ENCODE measurements around the gene KRTAP4-8.
"Not testable (repeated sequence)": the region's sequence is repeated elsewhere in the genome, so short reads cannot be mapped to it uniquely, and the experiment has no call there.

KRTAP4-8 gene

GRCh38 chr17:41096055-41096454 is 1.9 kb downstream of the KRTAP4-8 start:
- H3K4me1 Mint-ChIP-seq (ENCODE audit: low read depth): peaks cover 9% of the 10 kb centered on the region
- H3K4me3 Mint-ChIP-seq: no peak overlapping the region
- H3K27ac Mint-ChIP-seq: no peak overlapping the region
- no peaks in the 10 kb centered on the region for H3K9me3 Mint-ChIP-seq (ENCODE audit: low read depth)
- H3K36me3 Mint-ChIP-seq: peaks cover 2% of the 10 kb centered on the region
- peaks cover 7% of the 10 kb centered on the region for H3K27me3 Mint-ChIP-seq

DNA sequence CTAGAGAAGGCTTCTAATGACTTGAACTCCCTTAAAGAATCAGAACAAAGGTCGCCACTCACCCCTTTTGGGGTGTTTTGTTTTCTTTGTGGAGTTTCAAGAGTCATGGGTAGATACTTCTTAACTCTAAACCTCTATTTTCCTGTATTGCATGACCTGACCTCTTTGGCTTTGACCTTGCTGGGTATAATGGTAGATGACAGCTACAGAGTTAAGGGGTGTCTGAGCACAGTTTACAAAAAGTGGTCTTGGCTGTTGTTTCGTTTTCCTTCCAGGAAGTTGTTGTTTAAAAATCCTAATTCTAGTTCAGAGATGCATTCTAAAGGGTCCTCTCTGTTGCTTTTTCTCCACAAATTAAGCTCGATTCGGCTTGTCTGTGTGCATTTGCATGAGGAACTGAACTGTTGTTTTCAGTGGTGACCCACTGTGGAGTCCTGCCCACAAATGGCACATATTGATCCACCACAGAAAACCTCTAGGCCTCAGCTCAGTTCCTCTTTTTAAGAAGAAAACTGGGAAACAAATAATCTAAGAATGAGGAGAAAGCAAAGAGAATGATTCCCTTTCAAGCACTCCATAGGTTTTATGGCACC is 9.1 kb downstream of the KRTAP4-8 start:
- not testable (repeated sequence) for H3K4me1 Mint-ChIP-seq (ENCODE audit: low read depth); H3K9me3 Mint-ChIP-seq (ENCODE audit: low read depth); H3K27ac Mint-ChIP-seq; H3K36me3 Mint-ChIP-seq; H3K27me3 Mint-ChIP-seq; H3K4me3 Mint-ChIP-seq

DNA sequence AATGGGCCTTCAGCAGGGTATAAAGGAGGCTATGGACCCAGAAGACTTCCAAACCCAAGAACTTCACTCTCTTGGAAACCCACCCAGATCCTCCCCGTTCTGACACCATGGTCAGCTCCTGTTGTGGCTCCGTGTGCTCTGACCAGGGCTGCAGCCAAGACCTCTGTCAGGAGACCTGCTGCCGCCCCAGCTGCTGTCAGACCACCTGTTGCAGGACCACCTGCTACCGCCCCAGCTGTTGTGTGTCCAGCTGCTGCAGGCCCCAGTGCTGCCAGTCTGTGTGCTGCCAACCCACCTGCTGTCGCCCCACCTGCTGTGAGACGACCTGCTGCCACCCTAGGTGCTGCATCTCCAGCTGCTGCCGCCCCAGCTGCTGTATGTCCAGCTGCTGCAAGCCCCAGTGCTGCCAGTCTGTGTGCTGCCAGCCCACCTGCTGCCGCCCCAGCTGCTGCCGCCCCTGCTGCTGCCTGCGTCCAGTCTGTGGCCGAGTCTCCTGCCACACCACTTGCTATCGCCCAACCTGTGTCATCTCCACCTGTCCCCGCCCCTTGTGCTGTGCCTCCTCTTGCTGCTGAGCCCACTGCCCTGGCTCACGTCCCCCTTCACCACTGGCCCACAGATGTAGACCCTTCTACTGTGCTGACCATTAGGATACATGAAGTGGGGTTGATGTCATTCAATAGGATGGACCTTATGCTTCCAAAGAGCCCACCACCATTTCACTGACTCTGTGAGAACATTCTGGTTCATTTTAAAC is 13.7 kb downstream of the KRTAP4-8 start, which contains the start of gene KRTAP4-7:
Gene KRTAP4-7, plus strand, starts transcription at position 51 of the 757 bp plus-strand sequence. Its CDS starts 57 bp downstream, at position 108.
- H3K36me3 Mint-ChIP-seq; H3K4me3 Mint-ChIP-seq; H3K4me1 Mint-ChIP-seq (ENCODE audit: low read depth); H3K9me3 Mint-ChIP-seq (ENCODE audit: low read depth); H3K27ac Mint-ChIP-seq; H3K27me3 Mint-ChIP-seq: not testable (repeated sequence)

- not testable (repeated sequence) for H3K4me1 Mint-ChIP-seq (ENCODE audit: low read depth); H3K27me3 Mint-ChIP-seq; H3K36me3 Mint-ChIP-seq; H3K27ac Mint-ChIP-seq; H3K9me3 Mint-ChIP-seq (ENCODE audit: low read depth); H3K4me3 Mint-ChIP-seq
Measured at GRCh38 chr17:41083427-41083826, 14.5 kb downstream of the KRTAP4-8 start.

DNA sequence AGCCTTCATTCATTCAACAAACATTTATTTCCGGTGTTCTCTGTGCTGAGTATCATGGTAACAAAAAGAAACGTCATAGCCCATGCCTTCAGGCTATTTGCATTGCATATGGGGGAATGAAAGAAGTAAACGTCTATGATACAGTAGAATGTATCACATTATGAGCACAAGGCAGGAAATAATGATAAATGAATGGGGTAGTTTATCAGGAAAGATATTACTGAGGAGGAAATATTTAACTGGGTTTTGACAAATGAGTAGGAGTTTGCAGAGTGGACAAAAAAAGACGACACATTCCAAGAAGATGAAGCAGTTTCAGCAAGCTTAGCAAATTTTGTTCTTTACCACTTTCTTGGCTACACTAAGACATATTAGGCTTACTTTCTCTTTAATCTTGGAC is 15.3 kb downstream of the KRTAP4-8 start:
- no peak overlapping the region for H3K4me3 Mint-ChIP-seq
- H3K36me3 Mint-ChIP-seq: no peaks in the 10 kb centered on the region
- peaks cover 8% of the 10 kb centered on the region for H3K27me3 Mint-ChIP-seq
- no peak overlapping the region for H3K27ac Mint-ChIP-seq
- H3K4me1 Mint-ChIP-seq (ENCODE audit: low read depth): no peaks in the 10 kb centered on the region
- peaks cover 5% of the 10 kb centered on the region for H3K9me3 Mint-ChIP-seq (ENCODE audit: low read depth)

GRCh38 chr17:41076788-41077187 is 21.2 kb downstream of the KRTAP4-8 start:
- Mint-ChIP-seq H3K27me3 (peaks cover 17% of the 10 kb centered on the region), H3K4me1 (ENCODE audit: low read depth) (no peaks in the 10 kb centered on the region), H3K9me3 (ENCODE audit: low read depth) (no peaks in the 10 kb centered on the region), H3K36me3 (no peaks in the 10 kb centered on the region), H3K4me3 (no peak overlapping the region), H3K27ac (no peak overlapping the region)

- no peak overlapping the region for H3K27ac Mint-ChIP-seq
- no peaks in the 10 kb centered on the region for H3K9me3 Mint-ChIP-seq (ENCODE audit: low read depth)
Measured at GRCh38 chr17:41073676-41074075, 24.3 kb downstream of the KRTAP4-8 start.

DNA sequence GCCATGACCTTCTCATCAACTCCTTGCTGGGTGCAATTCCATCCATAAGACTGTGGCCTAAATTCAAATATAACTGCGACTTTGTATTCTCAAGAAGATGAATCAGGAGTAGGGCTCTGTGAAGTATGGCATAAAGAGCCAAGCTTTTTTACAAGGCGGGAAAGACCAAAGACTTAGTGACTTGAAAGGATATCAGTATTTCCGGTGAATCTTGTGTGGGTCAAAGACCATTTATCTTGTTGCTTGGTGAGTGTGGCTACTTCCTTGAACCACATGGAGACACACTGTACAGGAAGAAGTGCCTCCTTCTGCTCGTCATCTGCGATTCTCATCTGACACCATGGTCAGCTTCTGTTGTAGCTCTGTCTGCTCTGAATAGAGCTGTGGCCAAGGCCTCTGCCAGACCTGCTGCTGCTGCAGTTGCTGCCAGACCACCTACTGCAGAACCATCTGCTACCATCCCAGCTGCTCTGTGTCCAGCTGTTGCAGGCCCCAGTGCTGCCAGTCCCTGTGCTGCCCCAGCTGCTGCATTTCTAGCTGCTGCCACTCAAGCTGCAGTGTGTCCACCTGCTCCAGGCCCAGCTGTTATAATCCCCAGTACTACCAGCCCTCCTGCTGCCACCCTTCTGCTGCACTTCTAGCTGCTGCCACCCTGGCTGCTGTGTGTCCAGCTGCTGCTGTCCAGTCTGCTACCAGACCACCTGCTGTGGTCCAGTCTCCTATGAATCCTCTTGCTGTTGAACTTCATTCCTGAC is 26.2 kb downstream of the KRTAP4-8 start:
- Mint-ChIP-seq H3K36me3 (no peaks in the 10 kb centered on the region), H3K27ac (no peak overlapping the region), H3K9me3 (ENCODE audit: low read depth) (no peaks in the 10 kb centered on the region), H3K27me3 (peaks cover 8% of the 10 kb centered on the region), H3K4me1 (ENCODE audit: low read depth) (peaks cover 2% of the 10 kb centered on the region), H3K4me3 (no peak overlapping the region)

More at GRCh38 chr17:41073676-41074075, 24.3 kb downstream of the KRTAP4-8 start:
- peaks cover 12% of the 10 kb centered on the region for H3K27me3 Mint-ChIP-seq
- no peak overlapping the region for H3K4me3 Mint-ChIP-seq
- no peaks in the 10 kb centered on the region for H3K36me3 Mint-ChIP-seq
- no peaks in the 10 kb centered on the region for H3K4me1 Mint-ChIP-seq (ENCODE audit: low read depth)

DNA sequence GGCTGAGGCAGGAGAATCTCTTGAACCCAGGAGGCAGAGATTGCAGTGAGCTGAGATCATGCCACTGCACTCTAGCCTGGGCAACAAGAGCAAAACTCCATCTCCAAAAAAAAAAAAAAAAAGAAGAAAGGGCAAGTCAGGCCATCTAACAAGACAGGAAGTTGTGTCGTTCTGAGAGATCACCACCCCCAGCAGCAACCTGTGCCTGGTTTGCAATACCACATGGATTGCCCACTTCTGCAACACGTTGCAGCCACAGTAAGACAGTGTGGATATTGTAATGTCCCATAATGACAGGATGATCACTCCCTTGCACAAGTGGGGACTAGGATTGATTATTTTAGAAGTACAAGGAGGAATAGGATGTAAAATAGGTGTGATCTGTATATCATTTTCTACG is 28.9 kb downstream of the KRTAP4-8 start:
- Mint-ChIP-seq H3K4me3 (no peak overlapping the region), H3K27me3 (no peaks in the 10 kb centered on the region), H3K27ac (no peak overlapping the region), H3K4me1 (ENCODE audit: low read depth) (peaks cover 2% of the 10 kb centered on the region), H3K9me3 (ENCODE audit: low read depth) (no peaks in the 10 kb centered on the region), H3K36me3 (no peaks in the 10 kb centered on the region)

- Mint-ChIP-seq H3K9me3 (ENCODE audit: low read depth) (no peaks in the 10 kb centered on the region), H3K4me3 (no peak overlapping the region), H3K27ac (no peak overlapping the region), H3K4me1 (ENCODE audit: low read depth) (peaks cover 2% of the 10 kb centered on the region), H3K36me3 (no peaks in the 10 kb centered on the region), H3K27me3 (no peaks in the 10 kb centered on the region)
Measured at GRCh38 chr17:41067281-41067680, 30.7 kb downstream of the KRTAP4-8 start.

GRCh38 chr17:41065829-41066624 is 31.9 kb downstream of the KRTAP4-8 start, which contains the start of gene KRTAP2-4:
Gene KRTAP2-4, minus strand, starts transcription at chr17:41065879. Its CDS starts 34 bp downstream, at chr17:41065845.
- Mint-ChIP-seq H3K9me3 (ENCODE audit: low read depth) (no peaks in the 10 kb centered on the region), H3K4me1 (ENCODE audit: low read depth) (peaks cover 2% of the 10 kb centered on the region), H3K27ac (no peak within 1 kb of the TSS), H3K36me3 (no peaks in the 10 kb centered on the region), H3K4me3 (no peak within 1 kb of the TSS), H3K27me3 (peaks cover 9% of the 10 kb centered on the region)

DNA sequence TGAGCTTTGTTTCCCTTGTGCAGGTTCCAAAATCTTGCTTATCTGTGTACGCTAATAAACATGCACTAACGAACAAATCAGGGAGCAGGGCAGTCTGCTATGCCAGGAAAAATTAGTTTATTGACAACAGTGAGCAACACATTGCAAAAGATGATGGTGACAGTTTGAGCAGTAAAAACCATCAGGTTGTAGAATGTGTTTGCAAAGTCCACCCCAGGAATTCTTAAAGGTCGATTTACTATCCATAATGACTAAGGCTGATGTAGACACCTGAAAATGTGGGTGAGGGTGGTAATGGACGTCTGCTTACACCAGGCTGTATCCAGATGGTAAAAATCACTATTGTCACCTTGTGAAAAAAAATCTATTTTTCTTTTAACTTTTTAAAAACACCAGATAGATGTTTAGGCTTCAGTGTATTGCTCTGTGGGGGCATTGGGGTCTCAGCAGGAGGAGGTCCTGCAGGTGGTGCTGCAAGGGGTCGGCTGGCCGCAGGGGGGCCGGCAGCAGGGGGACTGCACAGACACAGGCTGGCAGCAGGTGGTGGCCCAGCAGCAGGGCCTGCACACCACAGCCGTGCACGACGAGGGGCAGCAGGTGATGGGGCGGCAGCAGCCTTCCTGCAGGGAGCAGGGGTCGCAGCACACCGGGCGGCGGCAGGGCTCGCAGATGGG is 32.8 kb downstream of the KRTAP4-8 start:
- not testable (repeated sequence) for H3K4me1 Mint-ChIP-seq (ENCODE audit: low read depth); H3K36me3 Mint-ChIP-seq; H3K9me3 Mint-ChIP-seq (ENCODE audit: low read depth); H3K4me3 Mint-ChIP-seq; H3K27ac Mint-ChIP-seq
- H3K27me3 Mint-ChIP-seq: peaks cover 14% of the 10 kb centered on the region

GRCh38 chr17:41064301-41064700 is 33.6 kb downstream of the KRTAP4-8 start:
- peaks cover 3% of the 10 kb centered on the region for H3K4me1 Mint-ChIP-seq (ENCODE audit: low read depth)
- no peak overlapping the region for H3K4me3 Mint-ChIP-seq
- H3K27me3 Mint-ChIP-seq: peaks cover 18% of the 10 kb centered on the region
- H3K27ac Mint-ChIP-seq: no peak overlapping the region
- H3K36me3 Mint-ChIP-seq: no peaks in the 10 kb centered on the region
- H3K9me3 Mint-ChIP-seq (ENCODE audit: low read depth): no peaks in the 10 kb centered on the region

GRCh38 chr17:41063449-41063848 is 34.5 kb downstream of the KRTAP4-8 start:
- H3K27ac Mint-ChIP-seq: no peak overlapping the region

More at GRCh38 chr17:41063449-41063848, 34.5 kb downstream of the KRTAP4-8 start:
- no peaks in the 10 kb centered on the region for H3K36me3 Mint-ChIP-seq
- H3K4me1 Mint-ChIP-seq (ENCODE audit: low read depth): peaks cover 3% of the 10 kb centered on the region
- H3K4me3 Mint-ChIP-seq: no peak overlapping the region
- H3K9me3 Mint-ChIP-seq (ENCODE audit: low read depth): no peaks in the 10 kb centered on the region
- H3K27me3 Mint-ChIP-seq: peaks cover 19% of the 10 kb centered on the region

All from activated naive CD8-positive, alpha-beta T cell (primary cell).